ENCODE data around the gene SLC8A1. TPM values are rescaled to one million over a fixed set of nuclear protein-coding genes. Genes with fewer than 3 reads are reported as not detected.

Gene SLC8A1
- polyA plus RNA-seq, 3 donors, result 16.9 to 18.2 (median 18.0) TPM

- no peaks in the 10 kb centered on the region for H3K27me3 ChIP-seq (ENCODE audit: control insufficient read depth in 2 of 2, insufficient read depth in 2 of 2, low read length in 2 of 2)
- no peak overlapping the region for H3K9ac ChIP-seq (ENCODE audit: insufficient read depth, low read length, poor library complexity, severe bottlenecking)
- H3K79me2 ChIP-seq (ENCODE audit: insufficient read depth, low read length), result no peaks in the 10 kb centered on the region
- H3K27me3 Mint-ChIP-seq (ENCODE audit: low read depth in 3 of 3), result no peaks in the 10 kb centered on the region
- H3K4me3 ChIP-seq (replicated peaks in 1 of 3; ENCODE audit: low read depth in 2 of 3, low read length in 3 of 3), result no peak overlapping the region
- DNase-seq, result no peak
- no peaks in the 10 kb centered on the region for H3K4me1 Mint-ChIP-seq
- peaks cover 0 to 4% (median 0%) of the 10 kb centered on the region in 7 donors for H3K9me3 Mint-ChIP-seq
- H4K20me1 ChIP-seq (ENCODE audit: insufficient read depth, low read length), result peaks cover 77% of the 10 kb centered on the region
- peaks cover 0 to 9% of the 10 kb centered on the region in 2 donors for H3K36me3 ChIP-seq (replicated peaks in 1 of 2; ENCODE audit: control insufficient read depth in 1 of 2, insufficient read depth in 2 of 2, low read length in 2 of 2)
- intact Hi-C loops (cut with micrococcal nuclease), result no loop called here
- no peak overlapping the region for H2AFZ ChIP-seq (ENCODE audit: insufficient read depth, low read depth, low read length, poor library complexity, severe bottlenecking)
- H3K9me3 ChIP-seq (replicated peaks in 1 of 2; ENCODE audit: control insufficient read depth in 1 of 2, insufficient read depth in 1 of 2, low read length in 2 of 2), result no peaks in the 10 kb centered on the region
- H3K4me2 ChIP-seq (replicated peaks; ENCODE audit: extremely low read depth, low read length, poor library complexity, severe bottlenecking), result no peak overlapping the region
- H3K4me3 Mint-ChIP-seq, result no peak overlapping the region
- peaks cover 9 to 15% of the 10 kb centered on the region in 2 donors for H3K36me3 Mint-ChIP-seq
- no peak overlapping the region for H3K27ac Mint-ChIP-seq
- no peak for TF ChIP-seq CTCF (IDR thresholded peaks at IDR 0.05)
- H3K27ac ChIP-seq (ENCODE audit: low read depth in 1 of 2, low read length in 2 of 2), result no peak overlapping the region
- H3K4me1 ChIP-seq (ENCODE audit: control insufficient read depth in 1 of 2, insufficient read depth in 2 of 2, low read length in 2 of 2), result no peaks in the 10 kb centered on the region
Measured at GRCh38 chr2:40201425-40201824, 250.5 kb downstream of the SLC8A1 start.

- no peak for TF ChIP-seq CTCF (IDR thresholded peaks at IDR 0.05)
- Histone ChIP-seq H3K9ac (ENCODE audit: insufficient read depth, low read length, poor library complexity, severe bottlenecking) (no peak overlapping the region), H3K27ac (ENCODE audit: low read depth in 1 of 2, low read length in 2 of 2) (no peak overlapping the region), H3K36me3 (replicated peaks in 1 of 2; ENCODE audit: control insufficient read depth in 1 of 2, insufficient read depth in 2 of 2, low read length in 2 of 2) (peaks cover 0 to 7% of the 10 kb centered on the region in 2 donors), H3K79me2 (ENCODE audit: insufficient read depth, low read length) (no peaks in the 10 kb centered on the region), H3K27me3 (ENCODE audit: control insufficient read depth in 2 of 2, insufficient read depth in 2 of 2, low read length in 2 of 2) (no peaks in the 10 kb centered on the region), H3K4me2 (replicated peaks; ENCODE audit: extremely low read depth, low read length, poor library complexity, severe bottlenecking) (no peak overlapping the region), H2AFZ (ENCODE audit: insufficient read depth, low read depth, low read length, poor library complexity, severe bottlenecking) (no peak overlapping the region), H3K4me1 (ENCODE audit: control insufficient read depth in 1 of 2, insufficient read depth in 2 of 2, low read length in 2 of 2) (no peaks in the 10 kb centered on the region), H3K4me3 (replicated peaks in 1 of 3; ENCODE audit: low read depth in 2 of 3, low read length in 3 of 3) (no peak overlapping the region), H3K9me3 (replicated peaks in 1 of 2; ENCODE audit: control insufficient read depth in 1 of 2, insufficient read depth in 1 of 2, low read length in 2 of 2) (no peaks in the 10 kb centered on the region), H4K20me1 (ENCODE audit: insufficient read depth, low read length) (peaks cover 85% of the 10 kb centered on the region)
- Mint-ChIP-seq H3K27me3 (ENCODE audit: low read depth in 3 of 3) (no peaks in the 10 kb centered on the region), H3K4me1 (no peaks in the 10 kb centered on the region), H3K36me3 (peaks cover 14 to 19% of the 10 kb centered on the region in 2 donors), H3K27ac (no peak overlapping the region), H3K4me3 (no peak overlapping the region), H3K9me3 (peaks cover 0 to 2% (median 0%) of the 10 kb centered on the region in 7 donors)
- WGBS (ENCODE audit: insufficient coverage), result no CpG with 5 or more reads among the region's 2 CpGs
- DNase-seq, result no peak
- intact Hi-C loops (cut with micrococcal nuclease), result no loop called here
Measured at GRCh38 chr2:40200366-40200915, 251.4 kb downstream of the SLC8A1 start.

Measured in CD14-positive monocyte (primary cell).